NCI-H748 (cell line): ENCODE measurements around the gene EEIG1.

ENCODE experiments used
- DNase-seq: peaks from one replicate; lab custom pipeline; 2025; ENCODE audit not compliant: unreplicated experiment; lab: John Stamatoyannopoulos, UW

EEIG1 gene

DNA sequence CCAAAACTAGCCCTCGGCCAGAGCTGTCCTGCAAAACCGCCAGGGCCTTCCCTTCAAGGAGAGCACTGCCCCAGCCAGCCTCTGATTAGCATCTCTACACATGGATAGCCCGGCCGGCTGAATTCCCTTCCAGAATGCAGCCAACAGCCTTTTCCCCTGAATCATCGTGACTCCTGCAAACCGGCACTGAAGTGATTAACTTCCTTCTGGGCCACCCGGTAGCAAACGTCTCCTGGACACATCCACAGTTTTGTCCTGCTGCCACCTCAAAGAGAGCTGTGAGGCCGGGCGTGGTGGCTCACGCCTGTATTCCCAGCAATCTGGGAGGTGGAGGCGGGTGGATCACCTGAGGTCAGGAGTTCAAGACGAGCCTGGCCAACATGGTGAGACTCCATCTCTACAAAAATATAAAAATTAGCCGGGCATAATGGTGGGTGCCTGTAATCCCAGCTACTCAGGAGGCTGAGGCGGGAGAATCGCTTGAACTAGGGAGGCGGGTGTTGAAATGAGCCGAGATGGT, 21.1 kb upstream of the EEIG1 start:
- no peak for DNase-seq

DNA sequence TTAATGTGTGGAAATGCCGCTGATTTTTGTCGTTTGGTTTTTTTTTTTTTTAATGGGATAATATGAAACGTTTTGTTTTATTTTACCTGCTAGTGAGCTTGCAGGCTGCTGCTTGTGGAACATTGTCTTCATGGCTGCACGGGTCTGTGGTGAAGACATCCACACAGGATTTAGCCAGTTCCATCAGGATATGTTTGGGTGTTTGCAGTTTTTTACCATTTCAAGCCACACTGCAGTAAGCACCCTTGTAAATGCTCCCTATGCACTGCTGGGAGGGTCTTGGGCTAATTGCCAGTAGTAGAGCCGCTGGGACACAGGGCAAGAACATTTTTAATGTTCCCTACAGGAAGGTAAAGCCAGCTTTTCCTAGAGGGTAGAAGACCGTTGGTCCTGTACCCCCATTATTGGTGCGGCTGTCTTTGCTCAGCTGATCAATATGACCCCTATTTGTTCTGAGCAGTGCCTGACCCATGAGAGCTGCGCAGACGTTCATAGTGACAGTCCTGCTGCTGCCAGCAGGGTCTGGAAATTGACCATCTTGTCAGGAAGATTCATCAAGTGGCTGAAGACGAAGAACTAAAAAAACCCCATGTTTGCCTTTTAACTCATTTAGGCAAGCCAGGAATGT, 20.5 kb upstream of the EEIG1 start:
- no peak for DNase-seq

DNA sequence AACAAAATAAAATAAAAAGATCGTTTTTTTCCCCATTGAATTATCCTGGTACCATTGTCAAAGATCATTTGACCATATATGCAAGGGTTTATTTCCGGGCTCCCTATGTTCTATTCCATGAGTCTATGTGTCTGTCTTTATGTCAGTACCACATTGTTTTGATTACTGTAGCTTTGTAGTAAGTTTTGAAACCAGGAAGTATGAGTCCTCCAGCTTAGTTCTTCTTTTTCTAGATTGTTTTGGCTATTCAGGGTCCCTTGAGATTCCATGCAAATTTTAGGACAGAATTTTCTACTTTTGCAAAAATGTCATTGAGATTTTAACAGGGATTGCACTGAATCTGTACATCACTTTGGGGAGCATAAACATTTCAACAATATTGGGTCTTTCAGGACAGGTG, 18.7 kb upstream of the EEIG1 start:
- DNase-seq: no peak

DNA sequence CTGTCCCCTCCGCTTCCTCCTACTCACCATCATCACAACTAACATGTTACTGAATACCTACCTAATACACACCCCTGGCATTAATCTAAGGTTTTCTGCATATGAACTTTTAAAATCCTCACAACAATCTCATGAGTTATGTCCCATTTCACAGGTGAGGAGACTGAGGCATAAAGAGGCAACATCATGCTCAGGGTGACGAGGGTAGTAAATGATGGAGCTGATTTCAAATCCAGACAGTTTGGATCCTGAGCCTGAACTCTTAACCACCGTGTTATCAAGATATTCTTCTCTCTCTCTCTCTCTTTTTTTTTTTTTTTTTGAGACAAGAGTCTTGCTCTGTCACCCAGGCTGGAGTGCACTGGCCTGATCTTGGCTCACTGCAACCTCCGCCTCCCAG, 12.9 kb upstream of the EEIG1 start:
- DNase-seq: no peak

DNA sequence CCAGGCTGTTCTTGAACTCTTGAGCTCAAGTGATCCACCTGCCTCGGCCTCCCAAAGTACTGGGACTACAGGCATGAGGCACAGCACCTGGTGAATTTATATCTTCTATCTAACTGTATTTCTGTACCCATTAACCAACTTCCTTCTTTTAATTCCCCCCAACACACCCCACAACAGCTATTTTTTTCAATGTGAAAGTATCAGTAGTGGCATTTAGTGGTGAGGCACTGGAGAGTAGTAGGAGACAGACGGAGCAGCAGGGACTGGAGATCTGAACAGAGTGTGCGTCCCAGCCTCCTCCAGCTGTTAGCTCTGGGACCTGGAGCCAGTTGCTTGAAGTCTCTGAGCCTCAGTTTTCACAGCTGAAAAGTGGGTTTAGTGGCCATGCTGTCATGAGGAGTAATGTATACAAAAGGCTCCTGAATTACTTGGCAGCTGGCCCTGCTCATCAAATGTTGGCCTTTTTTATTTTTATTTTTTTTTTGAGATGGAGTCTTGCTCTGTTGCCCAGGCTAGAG, 11.0 kb upstream of the EEIG1 start:
- DNase-seq: no peak

DNA sequence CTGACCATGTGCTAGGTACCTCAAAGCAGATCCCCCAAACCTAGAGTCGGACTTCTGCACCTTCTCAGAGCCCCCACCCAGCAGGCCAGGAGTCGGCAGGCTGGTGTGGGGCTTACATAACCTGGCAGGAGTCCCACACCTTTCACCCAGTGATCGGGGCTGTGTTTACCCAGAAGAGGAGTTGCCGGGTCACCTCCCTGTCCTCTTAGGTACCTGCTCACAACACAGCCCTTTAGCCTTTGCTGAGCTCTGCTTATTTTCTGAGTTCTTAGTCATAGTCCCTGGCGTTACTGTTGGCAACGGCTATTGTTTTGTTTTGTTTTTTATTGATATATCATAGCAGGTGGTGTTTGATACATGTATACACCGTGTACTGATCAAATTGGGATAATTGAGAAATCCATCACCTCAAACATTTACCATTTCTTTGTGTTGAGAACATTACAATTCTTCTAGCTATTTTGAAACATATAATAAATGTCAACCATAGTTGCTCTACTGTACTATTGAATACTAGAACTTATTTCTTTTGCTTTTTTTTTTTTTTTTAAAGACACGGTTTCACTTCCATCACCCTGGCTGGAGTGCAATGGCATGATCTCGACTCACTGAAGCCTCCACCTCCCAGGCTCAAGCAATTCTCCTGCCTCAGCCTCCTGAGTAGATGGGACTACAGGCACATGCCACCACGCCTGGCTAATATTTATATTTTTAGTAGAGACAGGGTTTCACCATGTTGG, 10.4 kb upstream of the EEIG1 start:
- DNase-seq: peak; percentile 96

DNA sequence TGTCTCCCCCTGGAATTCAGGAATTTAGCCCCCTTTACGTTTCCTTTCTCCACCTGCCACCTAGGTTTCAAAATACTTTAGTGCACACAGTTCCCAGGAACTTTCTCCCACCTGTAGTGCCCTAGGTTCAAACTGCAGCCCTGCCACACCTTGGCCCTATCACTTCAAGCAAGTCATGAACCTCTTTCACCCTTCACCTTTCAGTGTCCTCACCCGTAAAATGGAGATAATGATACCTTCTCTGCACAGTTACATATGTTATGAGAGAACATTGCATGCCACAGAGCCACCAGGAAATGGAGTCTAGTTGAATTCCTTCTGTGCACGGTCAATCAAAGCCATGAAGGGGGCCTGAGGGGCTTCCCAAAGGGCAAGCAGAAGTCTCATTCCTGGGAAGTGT, 9.8 kb upstream of the EEIG1 start:
- DNase-seq: no peak

DNA sequence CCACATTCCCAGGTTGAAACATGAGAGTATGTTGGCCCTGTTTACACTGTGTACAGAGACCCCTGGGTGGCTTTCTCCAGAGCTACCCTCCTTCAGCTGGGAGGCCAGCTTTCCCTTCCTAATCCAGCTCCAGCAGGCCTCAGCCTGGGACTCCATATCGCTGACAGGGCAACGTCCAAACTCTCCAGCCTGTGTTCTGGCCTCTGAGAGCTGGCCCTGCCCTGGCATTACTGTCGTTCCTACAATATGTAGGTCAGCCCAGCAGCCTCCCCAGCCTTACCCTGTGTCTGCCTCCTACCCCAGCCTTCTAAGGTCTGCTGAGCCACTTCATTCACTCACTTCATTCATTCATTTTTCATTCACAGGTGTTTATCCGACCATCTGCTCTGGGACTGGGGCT, 8.3 kb upstream of the EEIG1 start:
- no peak for DNase-seq

DNA sequence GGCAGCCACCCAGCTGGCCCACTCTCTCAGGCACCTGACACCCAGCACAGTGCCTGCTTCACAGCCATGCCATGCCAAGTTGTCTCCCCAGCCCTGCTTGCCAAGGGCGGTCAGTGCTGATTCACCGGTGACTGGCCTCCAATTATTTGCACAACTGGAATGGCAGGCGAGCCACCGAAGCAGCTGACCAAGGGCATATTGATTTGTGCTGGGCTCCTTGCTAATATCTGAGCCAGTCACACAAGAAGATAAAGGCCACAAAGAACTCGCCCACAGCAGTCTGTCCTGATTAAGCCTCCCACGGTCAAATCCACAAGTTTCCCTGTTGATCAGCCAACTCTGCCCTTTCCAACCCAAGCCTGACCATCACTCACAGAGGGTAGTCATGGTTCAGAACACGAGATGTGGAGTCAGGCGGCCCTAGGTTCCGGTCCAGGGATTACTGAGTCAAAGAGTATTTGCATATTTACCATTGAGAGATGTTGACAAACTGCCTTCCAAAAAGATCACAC, 6.4 kb upstream of the EEIG1 start:
- no peak for DNase-seq

DNA sequence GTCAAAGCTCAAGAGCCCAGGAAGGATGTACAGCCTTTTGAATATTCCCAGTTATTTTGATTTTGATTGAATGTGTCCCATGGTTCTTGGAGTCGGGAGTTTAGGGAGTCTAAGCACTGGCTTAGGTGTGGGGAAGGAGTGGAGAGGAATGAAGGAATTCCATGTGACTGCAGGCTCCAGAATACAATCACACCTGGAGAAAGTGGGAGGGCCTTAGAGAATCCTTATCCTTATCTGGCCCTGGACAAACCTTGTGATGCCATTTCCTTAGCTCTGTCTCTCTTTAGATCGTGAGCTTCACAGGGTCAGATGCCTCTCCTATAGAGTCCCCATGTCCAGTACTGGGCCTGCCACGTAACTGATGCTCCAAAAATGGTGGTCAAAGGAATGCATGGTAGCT, 4.2 kb upstream of the EEIG1 start:
- no peak for DNase-seq

DNA sequence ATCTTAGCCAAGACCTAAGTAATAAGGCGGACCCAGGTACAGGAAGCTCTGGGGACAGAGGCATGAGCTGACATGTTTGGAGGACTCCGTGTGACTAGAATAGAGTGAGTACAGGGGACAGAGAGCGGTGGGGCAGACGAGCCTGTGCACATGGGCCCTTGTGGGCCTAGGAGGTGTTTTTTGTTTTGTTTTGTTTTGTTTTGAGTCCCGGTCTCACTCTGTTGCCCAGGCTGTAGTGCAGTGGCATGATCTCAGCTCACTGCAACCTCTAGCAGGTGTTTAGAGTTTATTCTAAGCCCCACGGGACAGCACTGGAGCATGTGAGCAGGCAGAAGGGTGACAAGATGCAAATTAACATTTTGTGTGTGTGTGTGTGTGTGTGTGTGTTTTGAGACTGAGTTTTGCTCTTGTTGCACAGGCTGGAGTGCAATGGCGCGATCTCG, 3.1 kb upstream of the EEIG1 start:
- DNase-seq: no peak

DNA sequence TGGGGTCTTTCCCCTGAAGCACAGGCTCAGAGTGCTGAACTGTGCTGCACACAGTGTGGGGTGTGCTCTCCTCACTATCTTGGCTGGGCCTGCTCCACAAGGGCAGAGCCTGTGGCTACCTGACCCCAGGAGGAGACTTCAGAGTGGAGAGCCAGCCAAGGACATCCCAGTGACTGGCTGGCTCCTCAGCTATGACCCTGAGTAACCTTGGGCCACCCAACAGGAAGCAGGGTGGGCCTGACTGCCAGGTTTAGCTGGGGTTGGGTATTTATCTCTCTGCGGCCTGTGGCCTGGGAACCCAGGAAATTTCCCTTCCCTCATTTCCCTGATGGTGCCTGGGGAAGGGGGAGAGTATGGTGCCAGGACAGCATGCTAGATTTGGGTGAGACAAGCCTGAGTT, 2.1 kb upstream of the EEIG1 start:
- DNase-seq: no peak

DNA sequence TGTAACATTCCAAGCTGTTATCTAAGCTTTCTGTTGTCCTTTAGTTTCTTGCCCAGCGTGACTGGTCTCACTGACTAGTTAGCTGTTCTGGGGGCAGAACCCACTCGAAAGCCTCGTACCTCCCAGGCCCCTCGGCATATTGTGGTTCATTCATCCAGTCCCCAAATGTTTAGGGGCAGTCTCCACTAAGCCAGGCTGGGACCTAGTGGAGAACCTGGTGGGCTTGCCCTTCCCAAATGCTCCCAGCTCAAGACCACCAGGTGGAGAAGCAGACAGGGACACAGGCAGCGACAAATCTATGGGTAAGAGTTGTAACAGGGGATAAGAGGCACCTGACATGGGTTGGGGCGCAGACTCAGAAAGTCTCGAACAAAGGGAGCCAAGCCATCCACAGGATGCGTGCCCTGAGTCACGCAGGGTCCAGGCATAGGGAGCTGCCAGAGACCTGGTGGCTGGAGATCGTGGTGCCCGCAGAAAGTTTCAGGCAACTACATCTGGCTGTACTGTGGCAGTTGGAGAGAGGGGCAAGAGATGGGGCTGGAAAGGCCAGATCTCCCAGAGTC, 851 bp upstream of the EEIG1 start:
- DNase-seq: no peak

DNA sequence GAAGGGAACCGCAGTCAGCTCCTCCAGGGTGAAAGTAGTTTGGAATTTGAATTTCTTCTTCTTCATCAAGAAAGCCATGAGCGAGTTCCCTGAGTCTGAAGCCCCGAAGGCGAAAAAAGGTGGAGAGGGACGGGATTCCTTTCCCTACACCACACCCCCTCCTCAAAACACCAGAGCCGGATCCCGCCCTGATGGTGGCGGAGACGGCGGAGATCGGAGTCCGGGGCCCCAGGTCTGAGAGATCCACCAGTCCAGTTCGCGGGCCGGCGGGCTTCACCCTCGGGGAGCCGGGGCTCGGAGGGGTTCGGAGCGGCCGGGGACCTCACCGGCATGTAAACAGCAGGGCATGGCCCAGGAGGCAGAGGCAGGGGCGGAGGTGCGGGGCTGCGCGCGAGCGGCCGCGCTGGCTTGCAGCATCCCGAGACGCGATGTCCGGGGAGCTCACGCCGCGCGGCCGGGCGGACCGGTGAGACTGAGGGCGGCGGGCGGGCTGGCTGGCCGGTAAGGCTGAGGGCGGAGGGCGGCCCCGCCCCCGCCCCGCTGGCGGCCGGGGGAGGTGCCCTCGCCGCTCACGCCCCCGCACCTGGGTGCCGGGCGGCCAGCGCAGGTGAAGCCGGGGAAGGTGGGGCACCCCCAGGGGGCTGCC, 606 bp downstream of the EEIG1 start:
- DNase-seq: peak; percentile 72

DNA sequence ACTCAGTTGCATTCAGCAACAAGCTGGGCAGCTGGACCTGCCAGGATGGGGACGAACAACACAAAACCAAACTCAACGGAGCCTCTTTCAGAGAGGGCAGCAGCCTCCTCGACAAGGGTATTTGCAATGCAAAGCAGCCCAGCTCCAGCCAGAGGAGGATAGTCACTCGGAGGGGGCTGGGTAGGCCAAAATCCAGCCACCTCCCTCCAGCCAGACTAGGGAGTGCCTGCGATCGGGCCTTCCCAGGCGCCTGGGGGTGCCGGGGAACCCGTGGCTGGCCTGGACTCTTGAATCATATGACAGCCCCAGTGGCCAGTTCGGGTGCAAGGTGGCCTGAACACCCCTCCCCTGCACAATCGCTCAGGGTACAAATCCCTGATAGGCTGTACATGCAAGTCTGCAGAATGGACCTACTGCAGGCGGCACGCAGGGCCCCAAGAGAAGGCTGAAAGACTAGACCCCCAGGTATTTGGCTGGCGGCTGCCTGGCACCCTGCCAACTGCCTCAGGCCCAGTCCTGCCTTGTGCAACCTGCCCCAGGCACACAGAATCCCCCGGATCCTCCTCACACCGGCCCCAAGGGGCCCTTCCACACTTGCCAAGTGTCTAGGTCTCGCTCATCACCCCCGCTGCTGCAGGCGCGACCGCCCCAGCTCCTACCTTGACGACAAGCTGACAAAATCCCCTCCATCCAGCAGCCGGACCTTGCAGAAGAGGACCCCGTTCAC, 1.3 kb downstream of the EEIG1 start:
- peak; percentile 68 for DNase-seq

DNA sequence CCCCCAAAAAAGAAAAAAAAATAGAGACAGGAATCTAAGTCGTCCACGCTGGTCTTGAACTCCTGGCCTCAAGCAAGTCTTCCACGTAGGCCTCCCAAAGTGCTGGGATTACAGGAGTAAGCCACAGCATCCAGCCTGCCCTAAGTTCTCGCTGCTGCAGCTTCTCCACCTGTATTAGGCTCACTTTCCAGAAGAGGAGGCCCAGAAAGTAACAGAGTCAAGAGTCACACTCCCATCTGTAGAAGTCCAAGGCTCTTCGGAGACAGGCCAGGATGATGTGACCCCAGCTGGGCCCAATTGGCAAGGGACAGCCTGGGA, 1.8 kb downstream of the EEIG1 start:
- DNase-seq: no peak

DNA sequence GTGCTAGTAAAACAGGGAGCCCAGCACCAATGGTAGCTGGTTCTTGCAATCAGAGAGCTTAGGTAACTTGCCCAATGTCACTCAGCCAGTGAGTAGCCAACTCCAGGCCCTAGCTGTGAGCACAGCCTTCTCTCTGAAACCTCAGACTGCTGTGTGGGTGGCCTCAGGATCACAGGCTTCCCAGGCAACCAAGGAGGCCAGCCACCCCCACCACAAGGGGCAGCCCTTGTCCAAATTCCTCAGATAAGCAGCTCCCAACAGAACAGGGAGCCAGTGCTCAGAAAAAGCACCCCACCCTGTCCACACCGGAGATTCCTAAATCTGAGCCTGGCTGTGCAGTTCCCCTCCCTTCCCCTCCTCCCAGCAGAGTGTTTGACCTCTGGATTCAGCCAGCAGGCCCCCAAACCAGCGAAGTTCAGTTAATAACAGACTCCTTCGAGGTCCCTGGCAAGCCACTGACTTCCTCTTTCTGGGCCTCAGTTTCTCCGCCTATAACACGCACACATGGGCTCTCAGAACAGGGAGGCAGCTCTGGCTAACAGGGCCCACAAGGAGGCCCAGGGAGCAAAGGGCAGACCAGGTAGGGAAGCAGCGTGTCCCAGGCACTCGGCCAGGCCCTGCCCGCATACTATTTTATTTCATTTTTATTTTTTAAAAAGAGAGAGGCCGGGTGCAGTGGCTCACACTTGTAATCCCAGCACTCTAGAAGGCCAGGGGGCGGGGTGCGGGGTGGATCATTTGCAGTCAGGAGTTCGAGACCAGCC, 2.7 kb downstream of the EEIG1 start:
- DNase-seq: no peak

DNA sequence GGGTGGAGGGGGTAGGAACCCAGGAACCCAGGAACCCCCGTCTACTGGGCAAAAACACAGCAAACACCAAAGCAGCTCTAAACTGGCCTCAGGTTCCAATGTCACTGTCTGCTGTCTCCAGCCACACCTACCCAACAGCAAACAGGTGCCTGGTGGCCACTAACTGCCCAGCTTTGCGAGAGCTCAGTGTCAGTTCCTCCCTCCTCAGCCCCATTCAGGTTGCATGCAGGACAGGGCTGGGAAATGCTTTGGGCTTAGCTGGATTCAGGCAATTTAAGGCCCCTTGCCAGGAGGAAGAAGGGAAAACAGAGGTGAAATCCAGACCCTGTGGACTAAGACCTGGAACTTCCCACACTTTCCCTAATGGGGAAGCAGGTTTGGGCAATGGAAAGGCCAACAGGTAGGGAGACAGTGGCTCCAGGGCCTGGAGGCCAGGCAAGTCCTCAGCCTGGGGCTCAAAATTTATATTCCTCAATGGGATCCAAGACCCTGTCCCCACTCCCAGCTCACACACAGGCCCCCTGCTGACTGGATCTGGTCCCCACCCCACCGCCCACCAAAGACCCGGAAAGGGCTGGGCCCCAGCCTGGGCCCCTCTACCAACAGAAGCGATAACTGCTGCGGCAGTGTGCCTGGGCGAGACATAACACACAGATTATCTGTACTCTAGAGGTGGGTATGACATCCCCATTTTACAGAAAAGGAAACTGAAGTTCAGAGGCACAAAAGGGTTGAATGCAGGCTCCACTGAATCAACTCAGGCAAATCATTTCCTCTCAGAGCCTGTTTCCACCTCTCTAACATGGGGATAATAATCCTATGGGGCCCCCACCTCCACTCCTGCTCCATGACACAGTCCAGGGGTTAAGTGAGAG, 3.5 kb downstream of the EEIG1 start:
- peak; percentile 52 for DNase-seq

DNA sequence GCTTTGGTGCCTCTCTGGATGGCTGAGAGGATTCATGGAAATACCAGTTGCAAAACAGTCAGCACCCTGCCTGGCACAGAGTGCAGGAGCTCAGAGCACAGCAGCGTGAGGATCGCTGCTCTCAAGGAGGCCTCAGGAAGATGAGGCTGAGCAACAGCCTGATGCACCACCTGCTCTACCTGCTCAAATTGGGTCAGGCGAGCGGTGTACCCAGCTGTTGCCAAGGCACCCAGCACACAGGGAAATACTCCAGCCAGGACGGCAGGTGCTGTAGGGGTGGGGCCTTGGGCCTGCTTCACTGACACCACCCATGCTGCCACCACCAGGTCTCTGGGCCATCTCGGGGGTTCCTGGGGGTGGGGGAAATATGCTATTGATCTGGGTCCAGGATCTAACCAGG, 4.3 kb downstream of the EEIG1 start:
- peak; percentile 92 for DNase-seq
